ENCODE results near the gene GRWD1.

DNA sequence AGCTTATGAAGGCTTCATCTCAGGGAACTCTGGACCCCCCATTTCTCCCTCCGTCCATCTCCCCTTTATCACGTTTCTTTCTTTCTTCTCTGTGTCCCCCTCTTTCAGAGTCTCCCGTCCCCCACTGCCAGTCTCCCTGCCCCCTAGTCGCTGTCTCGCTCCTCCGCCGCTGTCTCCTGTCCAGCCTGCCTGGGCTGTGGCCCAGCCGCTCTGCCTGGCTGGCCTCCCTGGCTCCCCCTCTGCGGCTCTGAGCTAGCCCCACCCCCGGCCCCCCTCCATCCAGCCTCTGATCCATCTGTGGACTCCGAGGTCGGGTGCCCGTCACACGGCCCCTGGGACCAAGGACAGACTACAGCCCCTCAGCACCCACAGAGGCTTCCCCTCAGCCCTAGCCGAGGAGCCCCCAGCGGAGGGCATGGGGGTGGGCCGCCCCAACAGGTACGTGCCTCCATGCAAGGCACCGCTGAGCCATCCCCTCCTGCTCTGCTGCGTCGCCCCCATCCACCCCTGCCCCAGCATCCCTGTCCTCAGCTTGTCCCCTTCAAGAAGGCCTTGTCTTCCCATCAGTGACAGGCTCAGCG is 8.5 kb downstream of the GRWD1 start:
- TF ChIP-seq, protein P1, sequence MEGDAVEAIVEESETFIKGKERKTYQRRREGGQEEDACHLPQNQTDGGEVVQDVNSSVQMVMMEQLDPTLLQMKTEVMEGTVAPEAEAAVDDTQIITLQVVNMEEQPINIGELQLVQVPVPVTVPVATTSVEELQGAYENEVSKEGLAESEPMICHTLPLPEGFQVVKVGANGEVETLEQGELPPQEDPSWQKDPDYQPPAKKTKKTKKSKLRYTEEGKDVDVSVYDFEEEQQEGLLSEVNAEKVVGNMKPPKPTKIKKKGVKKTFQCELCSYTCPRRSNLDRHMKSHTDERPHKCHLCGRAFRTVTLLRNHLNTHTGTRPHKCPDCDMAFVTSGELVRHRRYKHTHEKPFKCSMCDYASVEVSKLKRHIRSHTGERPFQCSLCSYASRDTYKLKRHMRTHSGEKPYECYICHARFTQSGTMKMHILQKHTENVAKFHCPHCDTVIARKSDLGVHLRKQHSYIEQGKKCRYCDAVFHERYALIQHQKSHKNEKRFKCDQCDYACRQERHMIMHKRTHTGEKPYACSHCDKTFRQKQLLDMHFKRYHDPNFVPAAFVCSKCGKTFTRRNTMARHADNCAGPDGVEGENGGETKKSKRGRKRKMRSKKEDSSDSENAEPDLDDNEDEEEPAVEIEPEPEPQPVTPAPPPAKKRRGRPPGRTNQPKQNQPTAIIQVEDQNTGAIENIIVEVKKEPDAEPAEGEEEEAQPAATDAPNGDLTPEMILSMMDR (IDR thresholded peaks at IDR 0.05) = no peak
- TF ChIP-seq EZH2 (IDR thresholded peaks at IDR 0.05; ENCODE audit: borderline replicate concordance, insufficient read depth, low read depth, low read length, poor library complexity, severe bottlenecking) = no peak

Data from B cell (primary cell).